ENCODE measurements around the gene TRPM4.
"Not testable (repeated sequence)": the region's sequence is repeated elsewhere in the genome, so short reads cannot be mapped to it uniquely, and the experiment has no call there.

Gene TRPM4

GRCh38 chr19:49151267-49152118 lies 6.1 kb upstream of the TRPM4 start:
- no peak for DNase-seq (ENCODE audit: low read depth)

- DNase-seq (ENCODE audit: low read depth) = no peak
These were observed 5.5 kb upstream of the TRPM4 start for GRCh38 chr19:49152119-49152550.

DNA sequence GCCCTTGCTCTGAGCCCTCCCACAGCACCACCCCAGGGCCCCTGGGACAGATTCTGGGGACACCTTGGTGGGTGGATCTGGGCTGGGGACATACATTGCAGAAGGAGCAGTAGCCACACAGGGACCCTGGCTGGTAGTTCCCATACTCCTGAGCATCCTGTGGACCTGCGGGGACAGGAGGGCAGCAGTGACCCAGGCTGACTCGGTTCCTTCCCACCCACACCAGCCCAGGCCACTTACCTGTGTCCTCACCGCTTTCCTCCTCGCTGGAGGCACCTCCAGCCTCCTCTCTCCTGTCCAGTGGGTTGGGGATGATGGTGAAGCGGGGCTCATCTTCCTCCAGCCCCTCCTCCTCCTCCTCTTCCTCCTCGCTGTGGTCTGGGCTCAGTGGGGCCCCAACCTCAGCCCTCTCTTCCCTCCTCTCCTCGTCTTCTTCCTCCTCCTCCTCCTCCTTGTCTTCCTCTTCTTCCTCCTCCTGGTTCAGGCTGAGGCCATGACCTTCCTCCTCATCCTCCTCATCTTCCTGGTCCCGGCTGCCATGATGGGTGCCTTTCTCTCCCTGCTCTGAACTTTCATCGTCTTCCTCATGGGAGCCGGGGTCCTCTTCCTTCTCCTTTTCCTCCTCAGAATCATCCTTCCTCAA lies 4.3 kb upstream of the TRPM4 start:
- DNase-seq (ENCODE audit: low read depth) = no peak

- no peak for DNase-seq (ENCODE audit: low read depth)
These were observed 3.3 kb upstream of the TRPM4 start for GRCh38 chr19:49154279-49154678.

DNA sequence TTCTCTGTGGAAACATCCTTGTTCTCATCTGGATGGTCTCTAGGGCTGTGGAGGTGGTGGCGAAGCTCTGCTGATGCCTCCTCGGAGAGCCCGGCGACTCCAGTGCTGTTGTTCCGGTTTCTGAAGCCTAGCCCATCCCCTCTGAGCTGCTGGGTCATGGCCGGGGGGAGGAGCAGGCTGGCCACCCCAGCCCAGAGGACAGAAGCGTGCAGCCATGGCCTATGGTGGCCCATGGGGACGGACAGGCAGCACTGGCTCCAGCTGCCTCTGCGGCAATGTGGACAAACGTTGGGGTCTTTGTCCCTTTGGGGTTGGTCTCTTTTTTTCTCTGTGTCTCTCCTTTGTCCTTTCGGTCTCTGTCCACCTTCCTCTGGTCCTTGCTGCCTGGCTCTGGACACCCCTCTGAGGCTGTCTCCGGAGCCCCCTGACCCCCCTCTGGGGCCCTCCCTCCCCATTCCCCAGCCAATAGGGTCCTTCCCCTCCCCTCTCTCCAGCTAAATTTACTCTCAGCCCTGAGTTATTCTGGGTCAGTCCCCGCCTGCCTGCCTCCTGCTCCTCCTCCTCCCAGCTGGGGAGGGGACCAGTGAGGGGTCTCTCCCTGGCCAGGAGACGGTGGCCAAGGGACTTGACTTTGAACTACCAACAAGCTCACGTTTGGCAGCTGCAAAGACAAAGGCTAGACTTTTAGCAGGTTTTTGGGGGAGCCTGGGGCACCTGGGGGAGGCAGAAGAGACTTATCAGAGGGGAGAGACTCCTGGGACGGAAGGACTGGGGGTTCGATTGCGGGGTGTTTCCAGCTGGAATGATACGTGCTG lies 2.4 kb upstream of the TRPM4 start, which contains the start of gene HRC:
HRC (minus strand) TSS at position 392 of the 815 bp plus-strand sequence; CDS start at position 233, 159 bp downstream.
- DNase-seq (ENCODE audit: low read depth) = no peak

GRCh38 chr19:49155820-49156346 lies 1.7 kb upstream of the TRPM4 start:
- DNase-seq (ENCODE audit: low read depth) = no peak

DNA sequence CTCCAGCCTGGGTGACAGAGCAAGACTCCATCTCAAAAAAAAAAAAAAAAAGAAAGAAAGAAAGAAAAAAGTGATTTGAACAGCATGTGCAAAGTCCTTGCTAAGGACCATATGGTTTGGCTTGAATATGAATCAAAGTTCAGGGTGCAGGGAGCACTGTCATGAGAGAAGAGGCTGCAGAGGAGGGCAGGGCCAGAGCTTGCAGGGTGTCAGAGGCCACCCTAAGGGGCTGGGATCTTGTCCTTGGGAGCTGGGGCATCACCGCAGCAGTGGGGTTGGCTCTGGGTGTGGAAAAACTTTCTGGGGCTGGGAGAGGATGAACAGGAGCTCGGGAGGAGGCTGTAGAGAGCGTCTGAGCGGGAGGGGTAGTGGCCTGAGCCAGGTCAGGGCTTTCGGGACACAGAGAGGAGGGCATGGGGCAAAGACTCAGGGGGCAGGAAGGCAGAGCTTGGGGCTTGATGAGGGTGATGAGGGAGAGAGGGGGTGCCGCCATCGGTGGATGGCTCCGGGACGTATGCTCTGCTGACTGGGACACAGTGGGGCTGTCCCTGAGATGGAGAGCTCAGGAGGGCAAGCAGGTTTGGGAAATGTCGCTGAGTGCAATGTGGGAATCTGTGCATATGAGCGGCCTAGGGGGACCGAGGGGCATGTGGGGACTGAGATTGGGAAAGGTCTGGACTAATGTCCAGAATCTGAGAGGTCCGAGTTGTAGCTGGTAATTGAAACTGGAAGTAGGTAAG lies 3.0 kb downstream of the TRPM4 start:
- no peak for DNase-seq (ENCODE audit: low read depth)

DNA sequence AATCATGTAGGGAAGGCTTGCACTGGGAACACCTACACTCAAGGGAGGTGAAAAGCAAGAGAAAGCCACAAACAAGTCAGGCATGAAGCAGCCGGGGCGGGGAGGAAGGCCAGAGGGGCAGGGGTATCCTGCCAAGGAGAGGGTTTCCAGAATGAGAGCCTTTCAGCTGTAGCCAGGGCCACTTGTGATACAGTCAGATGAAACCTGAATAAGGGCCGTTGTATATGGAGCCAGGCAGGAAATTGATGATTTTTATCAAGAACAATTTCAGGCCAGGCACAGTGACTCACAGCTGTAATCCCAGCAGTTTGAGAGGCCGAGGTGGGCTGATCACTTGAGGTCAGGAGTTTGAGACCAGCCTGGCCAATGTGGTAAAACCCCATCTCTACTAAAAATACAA lies 4.4 kb downstream of the TRPM4 start:
- DNase-seq (ENCODE audit: low read depth) = no peak

DNA sequence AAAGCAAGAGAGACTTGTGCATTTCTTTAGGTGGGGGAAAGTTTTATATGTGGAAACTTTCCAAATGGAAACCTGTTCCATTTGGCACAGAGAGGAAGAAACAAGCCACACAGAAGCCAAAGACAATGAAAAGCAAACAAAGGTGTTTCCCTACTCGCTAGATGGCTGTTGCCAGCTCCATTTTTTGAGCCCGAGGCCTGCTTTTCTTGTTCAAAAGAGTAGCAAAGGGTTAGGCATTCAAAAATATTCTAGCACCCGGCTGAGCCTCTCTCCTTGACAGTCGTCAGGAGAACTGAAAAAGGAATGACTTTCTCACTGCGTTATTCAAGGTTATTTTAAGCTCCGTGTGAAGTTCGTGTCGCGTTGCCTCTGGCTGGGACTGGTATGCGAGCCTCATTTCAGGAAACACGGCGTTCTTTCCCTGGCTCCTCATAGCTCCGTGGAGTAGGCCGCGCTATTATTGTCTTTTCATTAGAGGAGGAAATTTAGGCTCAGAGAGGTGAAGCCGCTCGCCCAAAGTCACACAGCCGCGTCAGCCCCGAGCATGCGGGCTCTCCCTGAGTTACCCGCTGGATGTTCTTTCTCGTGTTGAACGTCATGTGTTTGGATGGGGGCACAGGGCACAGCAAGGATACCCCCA lies 7.6 kb downstream of the TRPM4 start:
- no peak for DNase-seq (ENCODE audit: low read depth)

GRCh38 chr19:49165865-49166301 lies 8.3 kb downstream of the TRPM4 start:
- no peak for DNase-seq (ENCODE audit: low read depth)

DNA sequence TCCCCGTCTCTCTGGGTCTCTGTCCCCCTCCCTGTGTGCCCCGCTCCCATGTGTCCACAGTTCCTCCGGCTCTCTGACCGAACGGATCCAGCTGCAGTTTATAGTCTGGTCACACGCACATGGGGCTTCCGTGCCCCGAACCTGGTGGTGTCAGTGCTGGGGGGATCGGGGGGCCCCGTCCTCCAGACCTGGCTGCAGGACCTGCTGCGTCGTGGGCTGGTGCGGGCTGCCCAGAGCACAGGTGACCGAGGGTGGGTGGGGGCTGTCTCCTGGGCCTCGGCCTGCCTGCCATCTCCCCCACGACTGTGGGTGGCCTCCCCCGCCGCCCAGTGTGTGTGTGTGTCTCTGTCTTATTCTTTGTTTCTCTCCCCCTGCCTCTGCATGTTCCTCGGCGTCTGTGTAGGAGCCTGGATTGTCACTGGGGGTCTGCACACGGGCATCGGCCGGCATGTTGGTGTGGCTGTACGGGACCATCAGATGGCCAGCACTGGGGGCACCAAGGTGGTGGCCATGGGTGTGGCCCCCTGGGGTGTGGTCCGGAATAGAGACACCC lies 10.3 kb downstream of the TRPM4 start:
- no peak for DNase-seq (ENCODE audit: low read depth)

DNA sequence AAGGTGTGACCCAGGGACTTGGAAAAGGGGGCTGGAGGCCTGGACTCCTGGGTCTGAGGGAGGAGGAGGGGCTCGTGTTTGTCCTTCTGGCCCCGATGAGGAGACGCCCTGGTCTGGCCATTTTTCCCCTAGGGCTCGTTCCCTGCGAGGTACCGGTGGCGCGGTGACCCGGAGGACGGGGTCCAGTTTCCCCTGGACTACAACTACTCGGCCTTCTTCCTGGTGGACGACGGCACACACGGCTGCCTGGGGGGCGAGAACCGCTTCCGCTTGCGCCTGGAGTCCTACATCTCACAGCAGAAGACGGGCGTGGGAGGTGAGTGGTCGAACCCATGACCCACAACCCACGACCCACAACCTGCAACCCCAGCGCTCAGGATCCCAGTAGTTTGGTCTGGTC lies 10.8 kb downstream of the TRPM4 start:
- DNase-seq (ENCODE audit: low read depth) = no peak

DNA sequence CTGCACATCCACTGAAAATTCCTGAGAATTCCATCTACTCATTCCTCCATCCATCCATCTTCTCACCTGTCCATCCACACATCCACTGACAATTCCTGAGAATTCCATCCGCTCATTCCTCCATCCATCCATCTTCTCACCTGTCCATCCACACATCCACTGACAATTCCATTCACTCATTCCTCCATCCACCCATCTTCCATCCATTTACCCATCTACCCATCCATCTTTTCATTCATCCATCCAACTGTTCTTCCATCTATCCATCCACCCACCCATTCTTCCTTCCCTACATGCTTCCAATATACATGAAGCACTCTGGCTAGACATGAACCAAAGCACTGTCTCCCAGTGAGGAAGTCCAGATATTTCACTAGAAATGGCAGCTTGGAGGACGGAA lies 15.6 kb downstream of the TRPM4 start:
- no peak for DNase-seq (ENCODE audit: low read depth)

DNA sequence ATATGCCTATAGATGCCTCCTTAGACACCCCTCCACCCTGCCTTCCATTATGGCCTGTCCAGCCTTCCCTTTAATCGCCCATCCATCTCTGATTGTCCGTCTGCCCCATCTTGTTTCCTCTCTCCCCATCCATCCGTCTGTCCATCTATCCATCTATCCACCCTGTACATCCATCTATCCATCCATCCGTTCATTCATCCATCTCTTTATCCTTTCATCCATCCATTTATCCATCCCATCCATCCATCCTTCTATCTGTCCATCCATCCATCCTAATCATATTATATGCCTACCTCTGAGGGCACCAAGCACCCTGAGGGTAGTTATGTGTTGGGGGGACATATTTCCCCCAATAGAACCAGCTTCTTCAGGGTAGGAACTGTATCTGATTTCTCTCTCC lies 23.1 kb downstream of the TRPM4 start:
- DNase-seq (ENCODE audit: low read depth) = no peak

DNA sequence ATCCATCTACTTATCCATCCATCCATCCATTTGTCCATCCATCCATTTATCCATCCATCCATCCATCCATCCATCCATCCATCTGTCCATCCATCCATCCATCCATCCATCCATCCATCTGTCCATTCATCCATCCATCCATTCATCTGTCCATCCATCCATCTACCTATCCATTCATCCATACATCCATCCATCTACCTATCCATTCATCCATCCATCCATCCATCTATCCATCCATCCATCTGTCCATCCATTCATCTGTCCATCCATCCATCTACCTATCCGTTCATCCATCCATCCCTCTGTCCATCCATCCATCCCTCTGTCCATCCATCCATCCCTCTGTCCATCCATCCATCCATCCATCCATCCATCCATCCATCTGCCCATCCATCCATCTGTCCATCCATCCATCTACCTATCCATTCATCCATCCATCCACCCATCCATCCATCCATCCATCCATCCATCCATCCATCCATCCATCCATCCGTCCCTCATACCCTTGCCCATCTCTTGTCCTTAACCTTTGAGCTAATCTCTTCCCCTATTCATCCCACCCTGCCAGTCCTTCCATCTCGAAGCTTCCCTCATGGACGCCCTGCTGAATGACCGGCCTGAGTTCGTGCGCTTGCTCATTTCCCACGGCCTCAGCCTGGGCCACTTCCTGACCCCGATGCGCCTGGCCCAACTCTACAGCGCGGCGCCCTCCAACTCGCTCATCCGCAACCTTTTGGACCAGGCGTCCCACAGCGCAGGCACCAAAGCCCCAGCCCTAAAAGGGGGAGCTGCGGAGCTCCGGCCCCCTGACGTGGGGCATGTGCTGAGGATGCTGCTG lies 24.6 kb downstream of the TRPM4 start:
- not testable (repeated sequence) for DNase-seq (ENCODE audit: low read depth)

DNA sequence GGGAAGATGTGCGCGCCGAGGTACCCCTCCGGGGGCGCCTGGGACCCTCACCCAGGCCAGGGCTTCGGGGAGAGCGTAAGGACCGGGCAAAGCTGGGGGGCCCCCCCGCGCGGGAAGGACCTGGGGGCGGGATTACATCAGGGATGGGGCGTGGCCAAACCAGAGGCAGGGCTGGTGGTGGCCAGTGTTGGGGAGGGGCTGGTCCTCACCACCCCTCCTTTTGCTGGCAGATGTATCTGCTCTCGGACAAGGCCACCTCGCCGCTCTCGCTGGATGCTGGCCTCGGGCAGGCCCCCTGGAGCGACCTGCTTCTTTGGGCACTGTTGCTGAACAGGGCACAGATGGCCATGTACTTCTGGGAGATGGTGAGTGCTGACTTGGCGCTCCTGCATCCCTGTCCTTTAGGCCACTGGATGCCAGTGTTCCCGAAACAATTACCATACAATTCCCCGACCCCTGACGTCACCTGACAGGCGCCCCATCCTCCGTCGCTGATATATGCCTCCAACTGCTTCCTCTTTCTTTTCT lies 25.3 kb downstream of the TRPM4 start:
- no peak for DNase-seq (ENCODE audit: low read depth)

GRCh38 chr19:49186108-49186507 lies 28.5 kb downstream of the TRPM4 start:
- DNase-seq (ENCODE audit: low read depth) = no peak

GRCh38 chr19:49188626-49189200 lies 31.1 kb downstream of the TRPM4 start:
- no peak for DNase-seq (ENCODE audit: low read depth)

GRCh38 chr19:49189259-49189658 lies 31.7 kb downstream of the TRPM4 start:
- no peak for DNase-seq (ENCODE audit: low read depth)
